Loucy (cell line): Measurements from ENCODE around the gene IL22RA2.

ENCODE experiments used
- H2AFZ ChIP-seq: fragments of 200-600 bp; sonication (generic); 2 replicates; pipeline ENCODE4 v1.6.0; 2016; ENCODE audit warnings: antibody characterized with exemption, mild to moderate bottlenecking, low read length, moderate library complexity
- H3F3A ChIP-seq: fragments of 200-600 bp; 2 replicates; pipeline ENCODE4 v1.6.0; 2016; ENCODE audit warnings: antibody characterized with exemption, low read depth, mild to moderate bottlenecking
- H3K27me3 ChIP-seq: fragments of 200-600 bp; sonication (generic); 2 replicates; pipeline ENCODE4 v1.6.1; 2014; ENCODE audit warnings: low read length, mild to moderate bottlenecking; ENCODE audit not compliant: insufficient read depth, poor library complexity, severe bottlenecking
- H3K36me3 ChIP-seq: fragments of 200-600 bp; sonication (generic); 2 replicates; pipeline ENCODE4 v1.6.1; 2016; ENCODE audit warnings: low read length; ENCODE audit not compliant: insufficient read depth
- H3K4me1 ChIP-seq: fragments of 200-600 bp; sonication (generic); 2 replicates; pipeline ENCODE4 v1.5.1; 2014; ENCODE audit warnings: low read length, mild to moderate bottlenecking; ENCODE audit not compliant: insufficient read depth, poor library complexity, severe bottlenecking
- H3K4me2 ChIP-seq: fragments of 200-600 bp; sonication (generic); 2 replicates; pipeline ENCODE4 v1.6.0; 2014; ENCODE audit warnings: antibody characterized with exemption, low read length, low read depth, mild to moderate bottlenecking; ENCODE audit not compliant: poor library complexity, severe bottlenecking
- H3K4me3 ChIP-seq: fragments of 200-600 bp; sonication (generic); 2 replicates; pipeline ENCODE4 v1.5.1; 2014; ENCODE audit warnings: low read length, mild to moderate bottlenecking, mixed read lengths; ENCODE audit not compliant: poor library complexity, severe bottlenecking
- H3K79me2 ChIP-seq: fragments of 200-600 bp; sonication (generic); 2 replicates; pipeline ENCODE4 v1.6.1; 2014; ENCODE audit warnings: low read length; ENCODE audit not compliant: insufficient read depth
- H3K9ac ChIP-seq: fragments of 200-600 bp; sonication (generic); 2 replicates; pipeline ENCODE4 v1.6.0; 2014; ENCODE audit warnings: mild to moderate bottlenecking, low read depth, low read length, moderate library complexity; ENCODE audit not compliant: poor library complexity, severe bottlenecking
- H3K9me2 ChIP-seq: fragments of 200-600 bp; sonication (generic); replicated peaks from 2 replicates; pipeline ENCODE4 v1.6.1; 2016; ENCODE audit warnings: low read depth, low read length, mixed read lengths
- H3K9me3 ChIP-seq: fragments of 200-600 bp; sonication (generic); 2 replicates; pipeline ENCODE4 v1.6.1; 2014; ENCODE audit warnings: mild to moderate bottlenecking, antibody characterized with exemption, low read length, low read depth; ENCODE audit not compliant: insufficient read depth
- H4K20me1 ChIP-seq: fragments of 200-600 bp; sonication (generic); 2 replicates; pipeline ENCODE4 v1.6.0; 2014; ENCODE audit warnings: antibody characterized with exemption, low read length, mild to moderate bottlenecking; ENCODE audit not compliant: insufficient read depth, poor library complexity, severe bottlenecking
- EZH2phosphoT487 ChIP-seq: fragments of 200-600 bp; IDR thresholded peaks from 2 replicates; pipeline ENCODE4 v1.6.1; 2018; ENCODE audit warnings: antibody characterized with exemption, mild to moderate bottlenecking, moderate library complexity, borderline replicate concordance
- TF ChIP-seq, protein P1 (sequence below): fragments of 200-600 bp; sonication (generic); conservative IDR thresholded peaks from 2 replicates; pipeline ENCODE4 v1.5.1; 2014; ENCODE audit warnings: mild to moderate bottlenecking, antibody characterized with exemption, low read length

Gene IL22RA2

DNA sequence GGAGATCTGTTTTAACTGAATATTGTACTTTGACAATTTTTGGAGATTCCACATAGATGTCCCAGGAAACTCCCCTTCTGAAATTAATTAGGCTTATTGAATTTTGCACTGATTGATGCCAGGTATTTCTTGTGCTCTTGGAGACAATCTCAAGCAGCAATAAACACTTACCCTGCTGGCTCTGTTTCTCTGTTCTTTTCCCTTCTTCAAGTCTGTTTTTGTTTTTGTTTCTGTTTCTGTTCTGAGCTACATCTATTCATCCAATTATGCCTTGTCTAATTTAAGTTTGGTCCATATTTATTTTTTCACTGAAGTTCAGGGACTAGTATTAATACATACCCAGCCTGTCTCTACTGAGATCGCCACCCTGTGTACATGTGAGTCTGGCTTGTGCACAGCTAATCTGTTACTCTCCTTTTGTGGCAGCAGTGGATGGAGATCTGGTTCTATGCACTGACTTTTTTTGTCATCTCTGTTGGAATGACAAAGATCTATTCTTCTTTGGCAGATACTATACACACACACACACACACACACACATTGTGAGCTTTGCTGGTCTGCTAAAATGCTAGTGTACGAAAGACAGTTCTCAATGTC is 51.9 kb downstream of the IL22RA2 start:
- Histone ChIP-seq H2AFZ (no peak overlapping the region), H3K79me2 (no peaks in the 10 kb centered on the region), H3K4me3 (no peak overlapping the region), H3F3A (no peaks in the 10 kb centered on the region), H3K27me3 (no peaks in the 10 kb centered on the region), H3K36me3 (no peaks in the 10 kb centered on the region), H3K9ac (no peak overlapping the region), H3K4me1 (no peaks in the 10 kb centered on the region), H3K9me2 (no peaks in the 10 kb centered on the region), H4K20me1 (no peaks in the 10 kb centered on the region), H3K9me3 (peaks cover 6% of the 10 kb centered on the region; the same call in 1 of the 2 replicates), H3K4me2 (no peak overlapping the region)
- no peak for TF ChIP-seq EZH2phosphoT487
- TF ChIP-seq, protein P1, sequence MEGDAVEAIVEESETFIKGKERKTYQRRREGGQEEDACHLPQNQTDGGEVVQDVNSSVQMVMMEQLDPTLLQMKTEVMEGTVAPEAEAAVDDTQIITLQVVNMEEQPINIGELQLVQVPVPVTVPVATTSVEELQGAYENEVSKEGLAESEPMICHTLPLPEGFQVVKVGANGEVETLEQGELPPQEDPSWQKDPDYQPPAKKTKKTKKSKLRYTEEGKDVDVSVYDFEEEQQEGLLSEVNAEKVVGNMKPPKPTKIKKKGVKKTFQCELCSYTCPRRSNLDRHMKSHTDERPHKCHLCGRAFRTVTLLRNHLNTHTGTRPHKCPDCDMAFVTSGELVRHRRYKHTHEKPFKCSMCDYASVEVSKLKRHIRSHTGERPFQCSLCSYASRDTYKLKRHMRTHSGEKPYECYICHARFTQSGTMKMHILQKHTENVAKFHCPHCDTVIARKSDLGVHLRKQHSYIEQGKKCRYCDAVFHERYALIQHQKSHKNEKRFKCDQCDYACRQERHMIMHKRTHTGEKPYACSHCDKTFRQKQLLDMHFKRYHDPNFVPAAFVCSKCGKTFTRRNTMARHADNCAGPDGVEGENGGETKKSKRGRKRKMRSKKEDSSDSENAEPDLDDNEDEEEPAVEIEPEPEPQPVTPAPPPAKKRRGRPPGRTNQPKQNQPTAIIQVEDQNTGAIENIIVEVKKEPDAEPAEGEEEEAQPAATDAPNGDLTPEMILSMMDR = no peak

DNA sequence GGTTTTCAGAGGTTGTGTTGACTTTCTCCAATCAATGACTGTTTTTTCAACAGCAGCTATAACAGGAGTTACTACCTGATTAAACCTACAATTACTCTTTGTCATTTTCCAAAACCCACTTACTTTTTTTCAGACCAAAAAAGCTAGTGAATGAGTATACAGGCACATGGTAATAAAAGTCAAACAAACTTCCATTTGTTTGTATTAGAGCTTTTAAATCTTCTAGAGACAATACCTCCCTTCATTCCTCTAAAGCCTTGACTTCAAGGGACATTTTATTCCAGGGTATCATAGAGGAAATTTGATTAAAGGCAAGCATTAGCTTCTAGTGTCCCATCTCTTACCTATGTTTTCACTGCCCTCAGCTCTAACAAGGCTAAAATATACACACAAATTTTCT is 52.7 kb downstream of the IL22RA2 start:
- Histone ChIP-seq H3K4me2 (no peak overlapping the region), H3K4me1 (no peaks in the 10 kb centered on the region), H3K27me3 (no peaks in the 10 kb centered on the region), H3K4me3 (no peak overlapping the region), H2AFZ (no peak overlapping the region), H3K9ac (no peak overlapping the region), H3K9me3 (peaks cover 6% of the 10 kb centered on the region; the same call in 1 of the 2 replicates), H3K9me2 (no peaks in the 10 kb centered on the region), H3K79me2 (no peaks in the 10 kb centered on the region), H4K20me1 (no peaks in the 10 kb centered on the region), H3K36me3 (no peaks in the 10 kb centered on the region), H3F3A (no peaks in the 10 kb centered on the region)
- TF ChIP-seq, protein P1 = no peak
- no peak for TF ChIP-seq EZH2phosphoT487

DNA sequence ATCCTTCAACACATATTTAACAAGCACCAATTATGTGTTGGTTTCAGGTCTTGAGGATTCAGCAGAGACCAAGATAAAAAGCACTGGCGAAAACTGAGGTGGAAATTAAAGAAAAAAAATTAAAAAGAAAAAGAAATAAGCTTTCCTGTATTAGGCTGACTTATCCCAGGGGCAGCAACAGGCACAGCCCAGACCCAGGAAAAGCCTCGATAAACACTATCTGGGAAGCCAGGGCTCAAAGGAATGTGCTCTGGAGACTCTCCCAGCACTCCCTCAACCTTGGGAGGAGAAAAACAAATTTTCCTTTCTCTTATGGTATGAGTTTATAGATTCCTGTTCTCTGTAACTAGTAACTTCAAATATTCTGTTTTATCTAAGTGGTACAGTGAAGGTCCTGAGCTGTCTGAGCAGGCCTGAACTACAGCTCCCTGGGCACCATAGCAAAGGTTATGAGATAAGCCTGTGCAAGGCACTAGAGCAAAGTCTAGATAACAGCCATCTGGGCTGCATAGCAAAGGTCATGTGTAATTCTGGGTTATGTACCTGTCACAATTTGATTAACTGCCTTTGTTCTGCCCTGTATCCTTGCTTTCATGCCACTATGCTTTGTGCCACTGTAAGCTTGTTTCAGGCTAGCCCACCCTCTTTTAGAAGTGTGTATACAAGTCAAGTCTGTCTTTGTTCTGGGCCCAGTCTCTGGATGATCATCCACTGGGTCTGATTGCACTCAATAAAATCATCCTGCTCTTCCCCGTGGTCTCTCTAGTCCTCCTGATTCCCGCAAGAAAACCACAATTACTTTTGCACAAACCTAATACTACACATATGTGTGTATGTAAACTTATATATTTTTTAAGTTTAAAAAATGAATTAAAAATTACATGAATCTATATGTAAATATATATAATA is 54.0 kb downstream of the IL22RA2 start:
- Histone ChIP-seq H3K27me3 (no peaks in the 10 kb centered on the region), H3F3A (no peaks in the 10 kb centered on the region), H4K20me1 (no peaks in the 10 kb centered on the region), H3K4me1 (no peaks in the 10 kb centered on the region), H2AFZ (no peak overlapping the region), H3K4me2 (no peak overlapping the region), H3K36me3 (no peaks in the 10 kb centered on the region), H3K4me3 (no peak overlapping the region), H3K9ac (no peak overlapping the region), H3K79me2 (no peaks in the 10 kb centered on the region), H3K9me2 (no peaks in the 10 kb centered on the region), H3K9me3 (peaks cover 6% of the 10 kb centered on the region; the same call in 1 of the 2 replicates)
- TF ChIP-seq, protein P1 = no peak
- no peak for TF ChIP-seq EZH2phosphoT487
